DOHH2 (cell line): ENCODE measurements around the gene CFAP61.

ENCODE experiments used
- H3F3A ChIP-seq: fragments of 200-600 bp; sonication (generic), shearing (Covaris generic); 2 replicates; pipeline ENCODE4 v1.6.0; 2016; ENCODE audit warnings: antibody characterized with exemption, mild to moderate bottlenecking; ENCODE audit not compliant: control insufficient read depth, insufficient read depth
- H3K27ac ChIP-seq: fragments of 200-600 bp; sonication (generic); 2 replicates; pipeline ENCODE4 v1.5.1; 2014; ENCODE audit warnings: low read depth, mild to moderate bottlenecking, low read length, moderate library complexity
- H3K27me3 ChIP-seq: fragments of 200-600 bp; sonication (generic); 2 replicates; pipeline ENCODE4 v1.6.1; 2014; ENCODE audit warnings: mild to moderate bottlenecking, low read length, mixed read lengths; ENCODE audit not compliant: control insufficient read depth
- H3K36me3 ChIP-seq: fragments of 200-600 bp; sonication (generic); 2 replicates; pipeline ENCODE4 v1.6.1; 2014; ENCODE audit warnings: mild to moderate bottlenecking, low read length, moderate library complexity, mixed read lengths; ENCODE audit not compliant: control insufficient read depth
- H3K4me1 ChIP-seq: fragments of 200-600 bp; sonication (generic); 2 replicates; pipeline ENCODE4 v1.6.1; 2014; ENCODE audit warnings: mild to moderate bottlenecking, low read length, mixed read lengths; ENCODE audit not compliant: control insufficient read depth
- H3K4me2 ChIP-seq: fragments of 200-600 bp; sonication (generic); 2 replicates; pipeline ENCODE4 v1.6.0; 2014; ENCODE audit warnings: mild to moderate bottlenecking, low read length, moderate library complexity
- H3K4me3 ChIP-seq: fragments of 200-600 bp; sonication (generic); 2 replicates; pipeline ENCODE4 v1.5.1; 2014; ENCODE audit warnings: mild to moderate bottlenecking, low read length, mixed read lengths
- H3K79me2 ChIP-seq: fragments of 200-600 bp; sonication (generic); 2 replicates; pipeline ENCODE4 v1.6.1; 2014; ENCODE audit warnings: mild to moderate bottlenecking, low read length, mixed read lengths; ENCODE audit not compliant: control insufficient read depth
- H3K9me2 ChIP-seq: fragments of 200-600 bp; sonication (generic); replicated peaks from 2 replicates; pipeline ENCODE4 v1.6.1; 2014; ENCODE audit warnings: mild to moderate bottlenecking, low read length, mixed read lengths; ENCODE audit not compliant: control insufficient read depth
- H3K9me3 ChIP-seq: fragments of 200-600 bp; sonication (generic); 2 replicates; pipeline ENCODE4 v1.6.1; 2014; ENCODE audit warnings: antibody characterized with exemption, low read length, mixed read lengths; ENCODE audit not compliant: control insufficient read depth, insufficient read depth
- H4K20me1 ChIP-seq: fragments of 200-600 bp; sonication (generic); 2 replicates; pipeline ENCODE4 v1.6.0; 2014; ENCODE audit warnings: low read depth, mild to moderate bottlenecking, antibody characterized with exemption, low read length, moderate library complexity; ENCODE audit not compliant: control insufficient read depth, insufficient read depth
- CTCF ChIP-seq: fragments of 200-600 bp; sonication (generic); IDR thresholded peaks from one replicate; pipeline ENCODE4 v1.5.1; 2014; ENCODE audit warnings: antibody characterized with exemption, mild to moderate bottlenecking, low read depth, low read length; ENCODE audit not compliant: poor library complexity, severe bottlenecking
- EZH2phosphoT487 ChIP-seq: fragments of 200-600 bp; sonication (generic); IDR thresholded peaks from 2 replicates; pipeline ENCODE4 v1.6.1; 2017; ENCODE audit warnings: borderline replicate concordance, mild to moderate bottlenecking, antibody characterized with exemption, low read length, moderate library complexity, mixed read lengths

Gene CFAP61

GRCh38 chr20:20094410-20094809 is 42.1 kb downstream of the CFAP61 start:
- H3K36me3 ChIP-seq: no peaks in the 10 kb centered on the region
- no peak overlapping the region for H3K4me2 ChIP-seq
- H3K27ac ChIP-seq: no peak overlapping the region
- no peak overlapping the region for H3K4me3 ChIP-seq
- TF ChIP-seq CTCF (no peak), EZH2phosphoT487 (no peak)
- H3K27me3 ChIP-seq: 0 out of 2 replicates have a peak, but pooled peaks cover 6% of the 10 kb centered on the region
- H3K9me2 ChIP-seq: no peaks in the 10 kb centered on the region
- H3K79me2 ChIP-seq: no peaks in the 10 kb centered on the region
- H3K4me1 ChIP-seq: no peaks in the 10 kb centered on the region
- H3K9me3 ChIP-seq: no peaks in the 10 kb centered on the region
- no peaks in the 10 kb centered on the region for H3F3A ChIP-seq
- no peaks in the 10 kb centered on the region for H4K20me1 ChIP-seq

- Histone ChIP-seq H3K4me1 (no peaks in the 10 kb centered on the region), H4K20me1 (no peaks in the 10 kb centered on the region), H3K27ac (no peak overlapping the region), H3K9me3 (no peaks in the 10 kb centered on the region), H3K4me2 (no peak overlapping the region), H3K4me3 (no peak overlapping the region), H3K79me2 (no peaks in the 10 kb centered on the region), H3K36me3 (no peaks in the 10 kb centered on the region), H3F3A (no peaks in the 10 kb centered on the region), H3K9me2 (no peaks in the 10 kb centered on the region), H3K27me3 (peaks cover 3% of the 10 kb centered on the region; the same call in 1 of the 2 replicates)
- no peak for TF ChIP-seq CTCF
Measured at GRCh38 chr20:20095114-20095872, 43.0 kb downstream of the CFAP61 start.

GRCh38 chr20:20096421-20096820 is 44.1 kb downstream of the CFAP61 start:
- H4K20me1 ChIP-seq: no peaks in the 10 kb centered on the region
- H3F3A ChIP-seq: no peaks in the 10 kb centered on the region
- no peak for TF ChIP-seq CTCF
- TF ChIP-seq EZH2phosphoT487: no peak
- H3K27ac ChIP-seq: no peak overlapping the region
- no peaks in the 10 kb centered on the region for H3K36me3 ChIP-seq
- H3K4me3 ChIP-seq: no peak overlapping the region
- no peaks in the 10 kb centered on the region for H3K79me2 ChIP-seq
- H3K9me3 ChIP-seq: no peaks in the 10 kb centered on the region
- no peak overlapping the region for H3K4me2 ChIP-seq
- H3K27me3 ChIP-seq: peaks cover 6% of the 10 kb centered on the region; the same call in 1 of the 2 replicates
- H3K9me2 ChIP-seq: no peaks in the 10 kb centered on the region
- no peaks in the 10 kb centered on the region for H3K4me1 ChIP-seq
